GM23338 (cell line): ENCODE measurements around the gene GPR61.

ENCODE experiments used
- CTCF ChIP-seq, 2 experiments: fragments of 200-600 bp in 1 of 2; sonication (generic) in 1 of 2; conservative IDR thresholded peaks; 2 replicates each; pipeline versions ENCODE4 v1.5.1 to v1.6.1; 2016 to 2017; ENCODE audit warnings: antibody characterized with exemption in 2 of 2, low read depth in 2 of 2, mild to moderate bottlenecking in 2 of 2, moderate library complexity in 1 of 2
- ETS1 ChIP-seq: IDR thresholded peaks from 2 replicates; pipeline ENCODE4 v1.6.1; 2016; ENCODE audit warnings: antibody characterized with exemption
- EZH2 ChIP-seq: fragments of 200-600 bp; sonication (generic); IDR thresholded peaks from one replicate; pipeline ENCODE4 v1.8.0; 2017; ENCODE audit warnings: antibody characterized with exemption, mild to moderate bottlenecking, low read depth; ENCODE audit not compliant: unreplicated experiment
- REST ChIP-seq: IDR thresholded peaks from one replicate; pipeline ENCODE4 v1.6.1; 2018; ENCODE audit warnings: antibody characterized with exemption; ENCODE audit not compliant: unreplicated experiment
- ZNF114 ChIP-seq: fragments of 250-450 bp; sonication (Bioruptor Pico); IDR thresholded peaks from 2 replicates; pipeline ENCODE4 v1.5.0; 2020; ENCODE audit warnings: mild to moderate bottlenecking, moderate library complexity

GRCh38 chr1:109517337-109517736 is 22.3 kb upstream of the GPR61 start:
- no peak for TF ChIP-seq ZNF114
- TF ChIP-seq CTCF (conservative IDR thresholded peaks at IDR 0.05; ENCODE audit: low read depth in 2 of 2), result no peak
- no peak for TF ChIP-seq ETS1
- TF ChIP-seq EZH2, result no peak
- no peak for TF ChIP-seq REST
